IMR-90 (cell line): Measurements from ENCODE around the gene TMC7. TPM values are rescaled to one million over a fixed set of nuclear protein-coding genes. Genes with fewer than 3 reads are reported as not detected.

ENCODE experiments used
- ATAC-seq: fragments of 200-7000 bp; cut with Tn5 transposase; 2 replicates; pipeline ENCODE4 v1.9.1; 2020; ENCODE audit warnings: low read depth, mild to moderate bottlenecking, moderate library complexity
- BruUV-seq: library from RNA; stranded (reverse); fragments of 400-500 nt; replicated peaks from 2 replicates; lab custom pipeline; 2021; lab: Mats Ljungman, UMichigan
- CTCF ChIA-PET: fragments of 300-600 bp; formaldehyde crosslinking; extraction: SDS; loops from one replicate; lab custom pipeline; 2021; ENCODE audit warnings: antibody characterized with exemption; lab: Yijun Ruan, JAX
- POLR2A ChIA-PET: fragments of 300-600 bp; sonication (Branson Sonifier 250); formaldehyde crosslinking; loops from one replicate; lab custom pipeline; 2022; ENCODE audit warnings: antibody characterized with exemption; ENCODE audit not compliant: unreplicated experiment; lab: Charles Lee
- DNase-seq: peaks from one replicate; pipeline ENCODE4 v3.0.0; 2013
- H2AFZ ChIP-seq: replicated peaks from 2 replicates; pipeline ENCODE3; 2013; ENCODE audit warnings: low read length, mild to moderate bottlenecking; ENCODE audit not compliant: poor library complexity
- H2AK5ac ChIP-seq: 2 replicates; pipeline ENCODE4 v1.6.1; 2013; ENCODE audit warnings: low read depth, low read length, inconsistent platforms
- H2AK9ac ChIP-seq: replicated peaks from 2 replicates; pipeline ENCODE3; 2013; ENCODE audit warnings: mild to moderate bottlenecking, low read depth, low read length, moderate library complexity; ENCODE audit not compliant: poor library complexity
- H2BK120ac ChIP-seq: 2 replicates; pipeline ENCODE4 v1.6.1; 2013; ENCODE audit warnings: low read depth, low read length, inconsistent platforms
- H2BK15ac ChIP-seq: 3 replicates; pipeline ENCODE4 v1.6.1; 2013; ENCODE audit warnings: low read depth, low read length, inconsistent platforms
- H2BK20ac ChIP-seq: 2 replicates; pipeline ENCODE4 v1.6.1; 2013; ENCODE audit warnings: low read depth, mild to moderate bottlenecking, inconsistent platforms, low read length, moderate library complexity
- H2BK5ac ChIP-seq: 2 replicates; pipeline ENCODE4 v1.6.1; 2013; ENCODE audit warnings: mild to moderate bottlenecking, low read depth, low read length, inconsistent platforms; ENCODE audit not compliant: poor library complexity, severe bottlenecking
- H3K14ac ChIP-seq: replicated peaks from 2 replicates; pipeline ENCODE4 v1.6.1; 2013; ENCODE audit warnings: low read depth, low read length, inconsistent platforms
- H3K18ac ChIP-seq: 2 replicates; pipeline ENCODE4 v1.6.1; 2013; ENCODE audit warnings: low read depth, low read length, control low read depth
- H3K23ac ChIP-seq: 2 replicates; pipeline ENCODE4 v1.6.1; 2013; ENCODE audit warnings: low read depth, low read length, inconsistent platforms
- H3K27ac ChIP-seq: 2 replicates; pipeline ENCODE4 v1.5.1; 2013; ENCODE audit warnings: mild to moderate bottlenecking, control low read depth, low read length; ENCODE audit not compliant: insufficient read depth
- H3K27me3 ChIP-seq: 2 replicates; pipeline ENCODE4 v1.6.1; 2013; ENCODE audit warnings: low read length; ENCODE audit not compliant: control insufficient read depth, insufficient read depth
- H3K36me3 ChIP-seq: 2 replicates; pipeline ENCODE4 v1.6.1; 2013; ENCODE audit warnings: low read length, mixed read lengths; ENCODE audit not compliant: control insufficient read depth, insufficient read depth
- H3K4ac ChIP-seq: 2 replicates; pipeline ENCODE4 v1.6.1; 2013; ENCODE audit warnings: low read depth, low read length, inconsistent platforms
- H3K4me1 ChIP-seq: 2 replicates; pipeline ENCODE4 v1.6.1; 2013; ENCODE audit warnings: low read length, mixed read lengths; ENCODE audit not compliant: control insufficient read depth, insufficient read depth
- H3K4me2 ChIP-seq: 2 replicates; pipeline ENCODE4 v1.6.1; 2013; ENCODE audit warnings: low read depth, mild to moderate bottlenecking, control low read depth, low read length, moderate library complexity
- H3K4me3 ChIP-seq: 2 replicates; pipeline ENCODE4 v1.5.1; 2013; ENCODE audit warnings: low read depth, mild to moderate bottlenecking, control low read depth, low read length, moderate library complexity; ENCODE audit not compliant: insufficient read depth
- H3K56ac ChIP-seq: 2 replicates; pipeline ENCODE4 v1.6.1; 2013; ENCODE audit warnings: low read length, inconsistent platforms; ENCODE audit not compliant: insufficient read depth; ENCODE audit errors: extremely low read depth
- H3K79me1 ChIP-seq, 2 experiments: 2 replicates each; pipeline ENCODE4 v1.6.1; 2013; ENCODE audit warnings: low read length in 2 of 2, inconsistent platforms in 1 of 2, low read depth in 1 of 2
- H3K9ac ChIP-seq: 2 replicates; pipeline ENCODE4 v1.6.1; 2013; ENCODE audit warnings: low read depth, low read length, control low read depth
- H3K9me1 ChIP-seq: 2 replicates; pipeline ENCODE4 v1.6.1; 2013; ENCODE audit warnings: low read length, inconsistent platforms; ENCODE audit not compliant: insufficient read depth
- H3K9me3 ChIP-seq: 2 replicates; pipeline ENCODE4 v1.6.1; 2013; ENCODE audit warnings: low read length; ENCODE audit not compliant: control insufficient read depth, insufficient read depth
- H4K20me1 ChIP-seq: 2 replicates; pipeline ENCODE4 v1.6.1; 2013; ENCODE audit warnings: low read length, inconsistent platforms; ENCODE audit not compliant: insufficient read depth
- H4K5ac ChIP-seq: 2 replicates; pipeline ENCODE4 v1.6.1; 2013; ENCODE audit warnings: mild to moderate bottlenecking, low read depth, low read length, control low read depth
- H4K8ac ChIP-seq, 2 experiments: 2 replicates each; pipeline ENCODE4 v1.6.1; 2013; ENCODE audit warnings: low read depth in 2 of 2, low read length in 2 of 2, control low read depth in 1 of 2, inconsistent platforms in 1 of 2
- H4K91ac ChIP-seq: 2 replicates; pipeline ENCODE4 v1.6.1; 2013; ENCODE audit warnings: low read depth, low read length, inconsistent platforms; ENCODE audit not compliant: insufficient read depth
- BHLHE40 ChIP-seq: fragments of 150-350 bp; IDR thresholded peaks from 2 replicates; pipeline ENCODE4 v1.6.1; 2016; ENCODE audit warnings: mild to moderate bottlenecking, low read depth, low read length
- CEBPB ChIP-seq: IDR thresholded peaks from 2 replicates; pipeline ENCODE4 v1.6.1; 2012; ENCODE audit warnings: low read depth, low read length, improper control_type of control experiment
- CHD1 ChIP-seq: IDR thresholded peaks from 2 replicates; pipeline ENCODE4 v1.6.1; 2012; ENCODE audit warnings: low read depth, low read length, improper control_type of control experiment
- CTCF ChIP-seq: conservative IDR thresholded peaks from 2 replicates; pipeline ENCODE4 v1.5.1; 2012; ENCODE audit warnings: mild to moderate bottlenecking, low read depth, low read length, improper control_type of control experiment
- FOS ChIP-seq: fragments of 150-350 bp; IDR thresholded peaks from 2 replicates; pipeline ENCODE4 v1.6.1; 2016; ENCODE audit warnings: low read depth, low read length
- MAFK ChIP-seq: IDR thresholded peaks from 2 replicates; pipeline ENCODE4 v1.6.1; 2012; ENCODE audit warnings: low read depth, low read length, improper control_type of control experiment
- MAZ ChIP-seq: IDR thresholded peaks from 2 replicates; pipeline ENCODE4 v1.6.1; 2012; ENCODE audit warnings: low read depth, mild to moderate bottlenecking, low read length, improper control_type of control experiment, moderate library complexity, borderline replicate concordance
- MXI1 ChIP-seq: IDR thresholded peaks from 2 replicates; pipeline ENCODE4 v1.6.1; 2012; ENCODE audit warnings: low read depth, mild to moderate bottlenecking, low read length, moderate library complexity, borderline replicate concordance
- NFE2L2 ChIP-seq: fragments of 150-350 bp; IDR thresholded peaks from 2 replicates; pipeline ENCODE4 v1.6.1; 2016; ENCODE audit warnings: low read depth, mild to moderate bottlenecking, low read length
- POLR2A ChIP-seq: IDR thresholded peaks from 2 replicates; pipeline ENCODE4 v1.6.1; 2012; ENCODE audit warnings: mild to moderate bottlenecking, low read depth, low read length
- RAD21 ChIP-seq: IDR thresholded peaks from 2 replicates; pipeline ENCODE4 v1.6.1; 2012; ENCODE audit warnings: low read length, improper control_type of control experiment
- RCOR1 ChIP-seq: IDR thresholded peaks from 2 replicates; pipeline ENCODE4 v1.6.1; 2012; ENCODE audit warnings: mild to moderate bottlenecking, low read length, improper control_type of control experiment; ENCODE audit not compliant: insufficient replicate concordance
- RFX5 ChIP-seq: IDR thresholded peaks from 2 replicates; pipeline ENCODE4 v1.8.0; 2012; ENCODE audit warnings: low read depth, mild to moderate bottlenecking, low read length, moderate library complexity
- SMC3 ChIP-seq: fragments of 150-350 bp; IDR thresholded peaks from 2 replicates; pipeline ENCODE4 v1.6.1; 2016; ENCODE audit warnings: low read depth, mild to moderate bottlenecking, antibody characterized with exemption, low read length, moderate library complexity
- USF2 ChIP-seq: fragments of 150-350 bp; IDR thresholded peaks from 2 replicates; pipeline ENCODE4 v1.6.1; 2017; ENCODE audit warnings: mild to moderate bottlenecking, antibody characterized with exemption, low read length, low read depth
- WGBS, 2 experiments: methylation state at CpG; one replicate each; pipeline versions ENCODE4 v1.1.5 to v1.1.7; 2013; ENCODE audit warnings: missing lambda C conversion rate in 2 of 2; ENCODE audit not compliant: insufficient read length in 1 of 2; ENCODE audit errors: extremely low coverage in 2 of 2; 5-methylcytosine and 5-hydroxymethylcytosine counted together
- dilution Hi-C: fragments of 300-500 bp; cut with HindIII; formaldehyde crosslinking; loops from one replicate; pipeline ENCODE4 v1.14.3; 2018; ENCODE audit warnings: low sequenced_read_pairs; ENCODE audit not compliant: unreplicated experiment
- in situ Hi-C: fragments of 300-500 bp; cut with MboI; formaldehyde crosslinking; loops from 3 replicates; pipeline ENCODE4 v1.14.3; 2019; ENCODE audit warnings: low sequenced_read_pairs, inconsistent platforms, mixed read lengths
- intact Hi-C: fragments of 100-400 bp; cut with micrococcal nuclease; formaldehyde crosslinking; loops from 2 replicates; pipeline ENCODE4 v1.10.0; 2022
- polyA plus RNA-seq, 3 experiments: library from polyadenylated mRNA; depleted of rRNA; stranded (reverse); fragments of >200 nt; gene quantifications; 2 replicates each; pipeline ENCODE4 v1.2.3, GENCODE V29; 2012; ENCODE audit warnings: low replicate concordance in 1 of 3
- total RNA-seq: library from RNA; depleted of rRNA; stranded (reverse); fragments of >200 nt; gene quantifications from 2 replicates; pipeline ENCODE4 v1.2.3, GENCODE V29; 2012

The TMC7 gene
- total and polyA plus RNA-seq, 2 of the 4 experiments (the other 2 are of a cell fraction): 0.27 to 0.36 TPM

GRCh38 chr16:19040400-19040799 is 56.7 kb downstream of the TMC7 start:
- no TSS peak for BruUV-seq
- Histone ChIP-seq H3K9me1 (no peaks in the 10 kb centered on the region), H2AFZ (no peak overlapping the region), H3K27me3 (no peaks in the 10 kb centered on the region), H2BK120ac (no peak overlapping the region), H3K9me3 (no peaks in the 10 kb centered on the region), H2AK9ac (no peak overlapping the region), H3K27ac (no peak overlapping the region), H3K56ac (no peak overlapping the region), H3K4ac (no peak overlapping the region), H3K4me3 (no peak overlapping the region), H3K36me3 (no peaks in the 10 kb centered on the region), H3K4me1 (no peaks in the 10 kb centered on the region), H2BK15ac (no peak overlapping the region), H3K79me1 (no peaks in the 10 kb centered on the region), H3K4me2 (no peak overlapping the region), H3K23ac (no peak overlapping the region), H4K8ac (no peak overlapping the region), H2AK5ac (no peak overlapping the region), H3K14ac (no peak overlapping the region), H4K5ac (no peak overlapping the region), H3K18ac (no peak overlapping the region), H2BK5ac (no peak overlapping the region), H4K91ac (no peak overlapping the region), H3K9ac (no peak overlapping the region), H2BK20ac (no peak overlapping the region), H4K20me1 (no peaks in the 10 kb centered on the region)
- ChIA-PET CTCF (no interaction called here), POLR2A (no interaction called here)
- in situ Hi-C loops: no loop called here
- intact Hi-C loops: no loop called here
- dilution Hi-C loops: no loop called here
- WGBS, 2 experiments: no CpG with 5 or more reads among the region's 2 CpGs
- DNase-seq: no peak
- ATAC-seq: no peak
- TF ChIP-seq NFE2L2 (no peak), RFX5 (no peak), USF2 (no peak), BHLHE40 (no peak), CEBPB (no peak), MAFK (no peak), MAZ (no peak), CTCF (no peak), POLR2A (no peak), RCOR1 (no peak), SMC3 (no peak), MXI1 (no peak), RAD21 (no peak), CHD1 (no peak), FOS (no peak)
